Bronchial epithelial cell (primary cell): Measurements from ENCODE around the gene VPS41. TPM values are rescaled to one million over a fixed set of nuclear protein-coding genes. Genes with fewer than 3 reads are reported as not detected.
A peak's percentile ranks its signal among the peaks of the same experiment; 100 is the strongest.
"Not testable (repeated sequence)": the region's sequence is repeated elsewhere in the genome, so short reads cannot be mapped to it uniquely, and the experiment has no call there.

Source experiments
- DNase-seq: peaks from one replicate; pipeline ENCODE4 v3.0.0-alpha.2; 2010; ENCODE audit warnings: low read depth
- FAIRE-seq: peaks from 2 replicates; lab custom pipeline; 2011; peaks lifted over from hg19 to GRCh38; lab: Jason Lieb, UNC
- H3K27me3 ChIP-seq: 2 replicates; pipeline ENCODE4 v1.5.1; 2011; ENCODE audit warnings: low read length; ENCODE audit not compliant: control insufficient read depth, insufficient read depth
- H3K36me3 ChIP-seq: 2 replicates; pipeline ENCODE4 v1.5.1; 2011; ENCODE audit warnings: low read length; ENCODE audit not compliant: control insufficient read depth, insufficient read depth
- H3K4me3 ChIP-seq: 2 replicates; pipeline ENCODE4 v1.5.1; 2011; ENCODE audit warnings: mild to moderate bottlenecking, low read depth, low read length, control low read depth
- CTCF ChIP-seq: IDR thresholded peaks from 2 replicates; pipeline ENCODE4 v1.5.1; 2011; ENCODE audit warnings: mild to moderate bottlenecking, moderate library complexity, low read length, control low read depth, inconsistent platforms; ENCODE audit not compliant: insufficient read depth, severe bottlenecking
- total RNA-seq: library from RNA; depleted of rRNA; stranded (reverse); fragments of >200 nt; gene quantifications from 2 replicates; pipeline ENCODE4 v1.2.1, GENCODE V29; 2014

Gene VPS41
- total RNA-seq, 1 donor from 2014 or later: 32.9 TPM

- Histone ChIP-seq H3K4me3 (no peak overlapping the region), H3K27me3 (no peaks in the 10 kb centered on the region), H3K36me3 (peaks cover 1% of the 10 kb centered on the region)
- DNase-seq (no peak), FAIRE-seq (no peak)
- TF ChIP-seq CTCF: no peak
Observed at GRCh38 chr7:38862666-38863065, 46.3 kb downstream of the VPS41 start.

- H3K27me3 ChIP-seq: no peaks in the 10 kb centered on the region
- DNase-seq: peak; percentile 85
- no peaks in the 10 kb centered on the region for H3K36me3 ChIP-seq
- H3K4me3 ChIP-seq: no peak overlapping the region
- TF ChIP-seq CTCF: no peak
- FAIRE-seq: no peak
Observed at GRCh38 chr7:38858259-38858884, 50.6 kb downstream of the VPS41 start.

- Histone ChIP-seq H3K4me3 (no peak overlapping the region), H3K36me3 (no peaks in the 10 kb centered on the region), H3K27me3 (no peaks in the 10 kb centered on the region)
- no peak for FAIRE-seq
- no peak for TF ChIP-seq CTCF
- DNase-seq: peak; percentile 4
Observed at GRCh38 chr7:38855867-38856266, 53.1 kb downstream of the VPS41 start.

- no peak for TF ChIP-seq CTCF
- H3K4me3 ChIP-seq: no peak overlapping the region
- FAIRE-seq (no peak), DNase-seq (no peak)
- no peaks in the 10 kb centered on the region for H3K36me3 ChIP-seq
- H3K27me3 ChIP-seq: no peaks in the 10 kb centered on the region
Observed at GRCh38 chr7:38855386-38855785, 53.6 kb downstream of the VPS41 start.

- H3K4me3 ChIP-seq, DNase-seq, H3K27me3 ChIP-seq, FAIRE-seq, H3K36me3 ChIP-seq: not testable (repeated sequence)
Observed at GRCh38 chr7:38854947-38855346, 54.0 kb downstream of the VPS41 start.

- TF ChIP-seq CTCF: no peak
- DNase-seq (no peak), FAIRE-seq (no peak)
- Histone ChIP-seq H3K36me3 (peaks cover 1% of the 10 kb centered on the region), H3K27me3 (no peaks in the 10 kb centered on the region), H3K4me3 (no peak overlapping the region)
Observed at GRCh38 chr7:38851321-38851720, 57.7 kb downstream of the VPS41 start.
